GM12874 (cell line): ENCODE measurements around the gene F8A3.
"Not testable (repeated sequence)": the region's sequence is repeated elsewhere in the genome, so short reads cannot be mapped to it uniquely, and the experiment has no call there.

ENCODE experiments used
- TF ChIP-seq, protein P1 (sequence below): IDR thresholded peaks from 2 replicates; pipeline ENCODE4 v1.5.1; 2011; ENCODE audit warnings: low read depth, mild to moderate bottlenecking, control low read depth, low read length, moderate library complexity; ENCODE audit not compliant: insufficient read depth

Gene F8A3

DNA sequence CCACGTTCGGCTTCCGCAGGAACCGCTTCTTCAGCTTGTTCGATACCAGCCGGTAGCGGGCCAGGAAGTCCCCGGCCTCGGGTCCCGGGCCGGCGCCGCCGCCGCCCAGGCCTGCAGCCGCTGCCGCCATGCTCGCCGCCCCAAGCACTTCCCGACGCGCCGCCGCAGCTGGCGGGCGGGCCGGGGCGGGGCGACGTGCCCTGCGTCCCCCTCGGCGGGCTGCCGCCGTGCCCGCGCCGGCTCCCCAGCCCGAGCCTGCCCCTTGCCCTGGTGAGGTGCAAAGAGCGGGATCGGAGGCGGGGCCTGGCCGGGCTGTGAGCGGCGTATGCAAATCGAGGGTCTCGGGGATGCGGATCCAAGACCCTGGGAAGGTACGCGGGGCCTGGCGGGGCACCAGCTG, at the start of gene F8A3:
Gene F8A3 (minus strand): TSS at position 150 of the 400 bp plus-strand sequence. CDS start 20 bp downstream, at position 130.
- TF ChIP-seq, protein P1, sequence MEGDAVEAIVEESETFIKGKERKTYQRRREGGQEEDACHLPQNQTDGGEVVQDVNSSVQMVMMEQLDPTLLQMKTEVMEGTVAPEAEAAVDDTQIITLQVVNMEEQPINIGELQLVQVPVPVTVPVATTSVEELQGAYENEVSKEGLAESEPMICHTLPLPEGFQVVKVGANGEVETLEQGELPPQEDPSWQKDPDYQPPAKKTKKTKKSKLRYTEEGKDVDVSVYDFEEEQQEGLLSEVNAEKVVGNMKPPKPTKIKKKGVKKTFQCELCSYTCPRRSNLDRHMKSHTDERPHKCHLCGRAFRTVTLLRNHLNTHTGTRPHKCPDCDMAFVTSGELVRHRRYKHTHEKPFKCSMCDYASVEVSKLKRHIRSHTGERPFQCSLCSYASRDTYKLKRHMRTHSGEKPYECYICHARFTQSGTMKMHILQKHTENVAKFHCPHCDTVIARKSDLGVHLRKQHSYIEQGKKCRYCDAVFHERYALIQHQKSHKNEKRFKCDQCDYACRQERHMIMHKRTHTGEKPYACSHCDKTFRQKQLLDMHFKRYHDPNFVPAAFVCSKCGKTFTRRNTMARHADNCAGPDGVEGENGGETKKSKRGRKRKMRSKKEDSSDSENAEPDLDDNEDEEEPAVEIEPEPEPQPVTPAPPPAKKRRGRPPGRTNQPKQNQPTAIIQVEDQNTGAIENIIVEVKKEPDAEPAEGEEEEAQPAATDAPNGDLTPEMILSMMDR, result not testable (repeated sequence)

DNA sequence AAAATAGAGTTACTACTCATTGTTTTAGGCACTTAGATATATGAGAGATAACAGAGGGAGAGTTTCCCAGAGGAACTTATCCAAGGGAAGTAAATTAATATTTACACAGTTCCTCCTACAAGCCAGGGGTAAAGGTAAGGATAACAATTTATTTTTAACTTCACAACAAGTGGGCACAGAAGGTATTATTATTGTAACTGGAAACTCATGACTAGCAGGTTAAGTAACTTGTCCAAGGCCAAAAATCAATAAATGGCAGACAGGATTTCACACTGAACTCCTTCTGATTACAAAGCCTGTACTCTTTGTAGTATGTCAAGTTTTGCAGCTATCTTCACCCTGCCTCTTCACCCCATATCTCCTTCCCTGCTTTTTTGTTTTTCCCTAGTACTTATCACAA, 46.9 kb upstream of the F8A3 start:
- TF ChIP-seq, protein P1, result no peak

DNA sequence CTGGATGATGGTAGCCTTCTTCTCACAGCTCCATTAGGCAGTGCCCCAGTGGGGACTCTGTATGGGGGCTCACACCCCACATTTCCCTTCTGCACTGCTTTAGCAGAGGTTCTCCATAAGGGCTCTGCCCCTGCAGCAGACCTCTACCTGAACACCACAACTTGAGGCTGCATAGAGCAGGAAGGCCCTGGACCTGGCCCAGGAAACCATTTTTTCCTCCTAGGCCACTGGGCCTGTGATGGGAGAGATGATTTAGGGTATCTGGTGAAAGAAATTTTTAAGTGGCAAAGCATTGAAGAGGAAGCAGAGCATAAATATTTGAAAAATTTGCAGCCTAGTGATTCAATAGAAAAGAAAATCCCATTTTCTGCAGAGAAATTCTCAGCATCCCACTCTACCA, 17.3 kb downstream of the F8A3 start:
- TF ChIP-seq, protein P1, result no peak

DNA sequence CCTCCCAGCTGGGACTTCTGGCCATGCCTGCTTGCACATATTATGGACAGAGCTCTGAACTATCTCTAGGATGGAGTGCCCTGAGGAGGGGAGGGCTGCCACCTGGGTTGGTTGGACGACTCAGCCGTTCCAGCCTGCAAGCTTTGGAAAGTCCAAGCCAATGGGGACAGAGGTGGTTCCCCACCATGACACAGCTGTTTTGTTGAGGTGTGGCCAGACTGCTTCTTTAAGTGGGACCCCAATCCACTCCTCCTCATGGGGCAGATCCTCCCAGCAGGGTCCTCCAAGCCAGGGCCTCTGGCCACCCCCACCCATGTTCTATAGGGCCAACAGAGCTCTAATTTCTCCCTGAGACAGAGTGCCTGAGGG, 22.7 kb downstream of the F8A3 start:
- TF ChIP-seq, protein P1, result no peak

DNA sequence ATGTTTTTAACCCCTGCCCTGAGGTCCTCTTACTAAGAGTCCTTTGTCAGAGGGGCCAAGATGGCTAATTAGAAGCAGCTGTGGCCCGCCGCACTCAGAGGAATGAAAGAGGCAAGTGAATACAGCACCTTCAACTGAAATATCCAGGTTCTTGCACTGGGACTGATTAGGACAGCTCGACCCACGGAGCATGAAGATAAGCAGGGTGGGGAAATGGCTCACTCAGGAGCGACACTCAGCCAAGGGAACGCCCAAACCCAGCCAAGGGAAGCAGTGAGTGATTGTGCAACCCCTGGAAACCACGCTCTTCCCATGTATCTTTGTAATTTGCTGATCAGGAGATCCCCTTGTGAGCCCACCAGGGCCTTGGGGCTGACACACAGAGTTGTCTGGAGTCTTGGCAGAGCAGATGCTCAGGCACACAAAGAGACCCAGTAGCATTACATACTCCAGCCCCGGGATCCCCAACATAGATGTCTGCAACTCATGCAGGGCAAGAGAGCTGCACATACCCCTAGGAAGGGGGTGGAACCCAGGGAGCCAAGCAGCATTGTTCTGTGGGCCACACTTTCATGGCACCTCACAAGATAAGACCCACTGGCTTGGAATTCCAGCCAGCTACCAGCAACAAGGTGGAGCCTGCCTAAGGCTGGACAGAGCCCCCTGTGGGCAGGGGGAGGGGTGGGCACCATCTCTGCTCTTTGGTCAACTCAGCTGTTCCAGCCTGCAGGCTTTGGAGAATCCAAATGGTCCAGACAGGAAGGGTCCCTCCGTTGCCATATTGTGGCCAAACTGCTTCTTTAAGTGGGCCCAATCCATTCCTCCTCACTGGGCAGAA, 23.3 kb downstream of the F8A3 start:
- TF ChIP-seq, protein P1, result no peak

DNA sequence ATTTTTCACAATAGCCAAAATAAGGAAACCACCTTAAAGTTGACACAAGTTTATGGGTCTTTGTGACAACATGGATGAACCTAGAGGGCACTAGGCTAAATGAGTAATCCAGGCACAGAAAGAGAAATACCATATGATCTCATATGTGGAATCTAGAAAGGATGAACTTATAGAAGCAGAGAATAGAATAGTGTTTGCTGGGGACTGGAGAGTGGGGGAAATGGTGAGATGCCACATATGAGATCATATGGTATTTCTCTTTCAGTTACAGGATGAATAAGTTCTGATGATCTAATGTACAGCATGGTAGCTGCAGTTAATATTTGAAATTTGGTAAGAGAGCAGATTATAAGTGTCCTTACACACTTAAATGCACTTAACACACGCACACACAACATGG, 40.7 kb downstream of the F8A3 start:
- TF ChIP-seq, protein P1, result no peak
